SJSA1 (cell line): ENCODE measurements around the gene ZNF124. TPM values are rescaled to one million over a fixed set of nuclear protein-coding genes. Genes with fewer than 3 reads are reported as not detected.
"Not testable (repeated sequence)": the region's sequence is repeated elsewhere in the genome, so short reads cannot be mapped to it uniquely, and the experiment has no call there.

Experiments
- DNase-seq, 2 experiments: peaks; one replicate each; pipeline ENCODE4 v3.0.0-alpha.2; 2015 to 2020; ENCODE audit warnings: low spot score in 2 of 2, low read depth in 1 of 2
- H3K27ac ChIP-seq: fragments of 250-450 bp; sonication (Bioruptor Pico); 2 replicates; pipeline ENCODE4 v1.5.1; 2020; ENCODE audit warnings: mild to moderate bottlenecking, moderate library complexity
- H3K27me3 ChIP-seq: fragments of 250-450 bp; sonication (Bioruptor Pico); replicated peaks from 2 replicates; pipeline ENCODE4 v1.5.1; 2020; ENCODE audit warnings: mild to moderate bottlenecking, moderate library complexity
- H3K36me3 ChIP-seq: fragments of 250-450 bp; sonication (Bioruptor Pico); 2 replicates; pipeline ENCODE4 v1.5.1; 2020; ENCODE audit warnings: mild to moderate bottlenecking
- H3K4me1 ChIP-seq: fragments of 250-450 bp; sonication (Bioruptor Pico); replicated peaks from 2 replicates; pipeline ENCODE4 v1.6.1; 2021; ENCODE audit warnings: mild to moderate bottlenecking
- H3K4me3 ChIP-seq: fragments of 250-450 bp; sonication (Bioruptor Pico); 2 replicates; pipeline ENCODE4 v1.5.1; 2020; ENCODE audit warnings: mild to moderate bottlenecking
- H3K9me3 ChIP-seq: fragments of 250-450 bp; sonication (Bioruptor Pico); replicated peaks from 2 replicates; pipeline ENCODE4 v1.5.1; 2020; ENCODE audit warnings: mild to moderate bottlenecking
- total RNA-seq: library from RNA; depleted of rRNA; stranded (reverse); fragments of >200 nt; shearing (Covaris generic); gene quantifications from 2 replicates; pipeline ENCODE4 v1.2.3, GENCODE V29; 2014

Gene ZNF124
- total RNA-seq, 1 experiment from 2014 or later, result 28.5 TPM

GRCh38 chr1:247147120-247147519 lies 24.7 kb downstream of the ZNF124 start:
- not testable (repeated sequence) for H3K27ac ChIP-seq, H3K4me3 ChIP-seq, DNase-seq, H3K4me1 ChIP-seq, H3K36me3 ChIP-seq, H3K27me3 ChIP-seq
- H3K9me3 ChIP-seq, result peaks cover 15% of the 10 kb centered on the region

GRCh38 chr1:247146671-247147070 lies 25.1 kb downstream of the ZNF124 start:
- H3K36me3 ChIP-seq, result peaks cover 13% of the 10 kb centered on the region
- H3K9me3 ChIP-seq, result peaks cover 17% of the 10 kb centered on the region

DNA sequence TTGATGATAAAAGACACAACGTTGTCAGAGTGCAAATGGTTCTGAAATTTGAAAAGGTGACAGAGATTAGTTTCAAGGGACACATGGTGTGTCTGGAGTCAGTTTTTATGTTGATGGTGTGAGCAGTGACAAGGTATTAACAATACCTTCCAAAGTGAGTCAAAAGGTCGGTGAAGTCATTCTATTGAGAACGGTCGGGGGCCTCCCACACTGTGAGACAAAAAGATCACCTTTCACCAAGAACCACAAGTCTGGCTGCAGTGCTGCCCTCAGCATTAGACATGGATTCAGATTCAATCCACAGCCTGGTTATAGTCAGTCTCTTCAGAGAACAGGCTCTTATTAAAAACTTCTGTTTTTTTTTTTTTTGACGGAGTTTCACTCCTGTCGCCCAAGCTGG lies 26.5 kb downstream of the ZNF124 start:
- H3K4me3 ChIP-seq, result no peak overlapping the region
- peaks cover 13% of the 10 kb centered on the region for H3K36me3 ChIP-seq
- H3K27ac ChIP-seq, result no peak overlapping the region
- no peaks in the 10 kb centered on the region for H3K4me1 ChIP-seq
- H3K9me3 ChIP-seq, result peaks cover 28% of the 10 kb centered on the region
- H3K27me3 ChIP-seq, result no peaks in the 10 kb centered on the region
- no peak for DNase-seq

More at GRCh38 chr1:247146671-247147070, 25.1 kb downstream of the ZNF124 start:
- Histone ChIP-seq H3K27me3 (no peaks in the 10 kb centered on the region), H3K4me1 (no peaks in the 10 kb centered on the region), H3K4me3 (no peak overlapping the region), H3K27ac (no peak overlapping the region)
- DNase-seq, result no peak

DNA sequence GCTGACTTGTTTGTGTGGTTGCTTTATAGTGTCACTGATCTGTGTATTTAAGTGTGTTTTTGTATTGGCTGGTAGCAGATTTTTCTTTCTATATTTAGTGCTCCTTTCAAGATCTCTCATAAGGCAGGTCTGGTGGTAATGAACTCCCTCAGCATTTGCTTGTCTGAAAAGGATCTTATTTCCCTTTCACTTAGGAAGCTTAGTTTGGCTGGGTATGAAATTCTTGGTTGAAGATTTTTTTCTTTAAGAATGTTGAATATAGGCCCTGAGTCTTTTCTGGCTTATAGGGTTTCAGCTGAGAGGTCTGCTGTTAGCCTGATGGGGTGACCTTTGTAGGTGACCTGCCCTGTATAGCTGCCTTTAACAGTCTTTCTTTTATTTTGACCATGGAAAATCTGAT lies 32.3 kb downstream of the ZNF124 start:
- H3K36me3 ChIP-seq, H3K27me3 ChIP-seq, DNase-seq, H3K4me3 ChIP-seq, H3K4me1 ChIP-seq, H3K27ac ChIP-seq: not testable (repeated sequence)
- H3K9me3 ChIP-seq, result peaks cover 48% of the 10 kb centered on the region

DNA sequence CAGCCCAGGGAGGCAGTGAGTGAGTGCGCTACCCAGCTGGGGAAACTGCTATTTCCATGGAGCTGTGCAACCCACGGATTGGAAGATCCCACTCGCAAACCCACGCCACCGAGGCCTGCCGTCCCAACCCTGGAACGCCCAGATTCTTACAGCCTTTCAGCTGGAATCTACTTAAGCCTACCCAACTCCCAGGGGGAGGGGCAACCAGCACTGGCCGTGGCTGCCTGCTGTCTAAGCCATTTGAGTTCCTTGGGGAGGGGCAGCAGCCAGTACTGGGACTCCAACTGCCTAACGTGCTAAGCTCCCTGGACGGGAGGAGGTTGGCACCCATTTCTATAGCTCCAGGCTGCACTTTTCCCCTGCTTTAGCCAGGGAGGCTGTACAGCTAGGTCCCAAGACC lies 40.6 kb downstream of the ZNF124 start:
- H3K36me3 ChIP-seq, result peaks cover 2% of the 10 kb centered on the region
- H3K27me3 ChIP-seq, result no peaks in the 10 kb centered on the region
- DNase-seq, result no peak
- no peak overlapping the region for H3K4me3 ChIP-seq
- H3K4me1 ChIP-seq, result no peaks in the 10 kb centered on the region
- peaks cover 19% of the 10 kb centered on the region for H3K9me3 ChIP-seq
- no peak overlapping the region for H3K27ac ChIP-seq

DNA sequence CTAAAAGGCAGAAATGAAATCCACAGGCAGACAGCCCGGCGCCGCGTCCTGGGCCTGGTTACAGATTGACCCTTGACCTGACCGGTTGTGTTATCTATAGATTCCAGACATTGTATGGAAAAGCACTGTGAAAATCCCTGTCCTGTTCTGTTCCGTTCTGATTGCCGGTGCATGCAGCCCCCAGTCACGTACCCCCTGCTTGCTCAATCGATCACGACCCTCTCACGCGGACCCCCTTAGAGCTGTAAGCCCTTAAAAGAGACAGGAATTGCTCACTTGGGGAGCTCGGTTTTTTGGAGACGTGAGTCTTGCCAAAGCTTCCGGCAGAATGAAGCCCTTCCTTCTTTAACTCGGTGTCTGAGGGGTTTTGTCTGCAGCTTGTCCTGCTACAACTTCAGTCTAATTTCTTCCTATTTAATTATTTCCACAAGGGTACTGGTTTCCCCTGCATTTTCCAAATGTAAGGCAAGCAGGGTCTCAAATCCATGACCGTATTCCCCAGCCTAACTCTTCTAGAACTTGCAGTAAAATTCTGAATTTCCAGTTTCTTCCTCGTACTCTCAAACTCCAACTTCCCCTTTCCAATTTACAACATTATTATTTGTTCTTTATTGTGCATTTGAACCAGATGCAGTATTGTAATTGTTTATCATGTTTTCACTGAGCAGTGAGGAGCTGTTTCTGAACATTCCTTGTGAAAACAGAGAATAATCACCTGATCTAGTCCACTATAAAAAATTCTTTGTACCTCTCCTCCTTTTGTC lies 44.1 kb downstream of the ZNF124 start:
- H3K36me3 ChIP-seq, H3K27me3 ChIP-seq, H3K4me3 ChIP-seq, DNase-seq, H3K4me1 ChIP-seq, H3K27ac ChIP-seq, H3K9me3 ChIP-seq: not testable (repeated sequence)

- H3K9me3 ChIP-seq, H3K27me3 ChIP-seq, DNase-seq, H3K36me3 ChIP-seq, H3K27ac ChIP-seq, H3K4me1 ChIP-seq, H3K4me3 ChIP-seq: not testable (repeated sequence)
These were observed 45.2 kb downstream of the ZNF124 start for GRCh38 chr1:247126601-247127000.

DNA sequence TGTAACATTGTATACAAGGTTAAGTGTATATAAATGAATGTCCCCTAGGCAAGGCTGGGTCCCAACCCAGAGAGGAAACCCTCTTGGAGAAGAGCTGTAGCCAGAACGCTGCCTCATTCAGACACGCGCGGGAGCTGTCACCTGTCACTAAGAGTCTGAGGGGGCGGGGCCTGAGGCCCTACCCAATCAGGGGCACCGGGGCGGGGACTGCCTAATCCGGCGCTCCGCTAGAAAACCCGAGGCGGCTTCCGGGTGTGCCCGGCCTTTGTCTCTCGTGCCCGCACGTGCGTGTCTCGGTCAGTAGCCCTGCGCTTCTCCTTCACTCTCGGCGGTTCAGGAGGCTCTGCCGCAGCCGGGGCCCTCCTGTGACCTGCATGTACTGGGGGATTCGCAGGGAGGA lies 45.7 kb downstream of the ZNF124 start:
- not testable (repeated sequence) for H3K4me1 ChIP-seq, H3K27ac ChIP-seq, H3K9me3 ChIP-seq, H3K36me3 ChIP-seq, H3K27me3 ChIP-seq, DNase-seq, H3K4me3 ChIP-seq

DNA sequence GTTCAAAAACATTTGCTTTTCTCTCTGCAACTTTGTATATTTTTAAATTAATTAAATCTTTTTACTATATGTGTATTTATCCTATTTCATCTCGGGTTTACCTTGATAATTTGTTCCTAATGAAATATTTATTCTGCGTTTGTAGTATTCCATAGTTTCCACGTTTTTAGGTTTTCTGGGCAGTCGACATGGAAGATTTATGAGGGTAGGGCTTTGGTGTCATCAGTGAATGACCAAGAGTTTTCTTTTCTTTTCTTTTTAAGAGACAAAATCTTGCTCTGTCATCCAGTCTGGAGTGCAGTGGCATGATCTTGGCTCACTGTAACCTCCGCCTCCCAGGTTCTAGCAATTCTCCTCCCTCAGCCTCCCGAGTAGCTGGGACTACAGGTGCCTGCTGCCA lies 50.4 kb downstream of the ZNF124 start:
- Histone ChIP-seq H3K4me1 (no peaks in the 10 kb centered on the region), H3K36me3 (no peaks in the 10 kb centered on the region), H3K27ac (no peak overlapping the region), H3K9me3 (no peaks in the 10 kb centered on the region), H3K27me3 (no peaks in the 10 kb centered on the region), H3K4me3 (no peak overlapping the region)
- no peak for DNase-seq

- not testable (repeated sequence) for H3K36me3 ChIP-seq, H3K27ac ChIP-seq, H3K4me3 ChIP-seq, DNase-seq, H3K27me3 ChIP-seq, H3K9me3 ChIP-seq, H3K4me1 ChIP-seq
These were observed 51.5 kb downstream of the ZNF124 start for GRCh38 chr1:247120408-247120668.

DNA sequence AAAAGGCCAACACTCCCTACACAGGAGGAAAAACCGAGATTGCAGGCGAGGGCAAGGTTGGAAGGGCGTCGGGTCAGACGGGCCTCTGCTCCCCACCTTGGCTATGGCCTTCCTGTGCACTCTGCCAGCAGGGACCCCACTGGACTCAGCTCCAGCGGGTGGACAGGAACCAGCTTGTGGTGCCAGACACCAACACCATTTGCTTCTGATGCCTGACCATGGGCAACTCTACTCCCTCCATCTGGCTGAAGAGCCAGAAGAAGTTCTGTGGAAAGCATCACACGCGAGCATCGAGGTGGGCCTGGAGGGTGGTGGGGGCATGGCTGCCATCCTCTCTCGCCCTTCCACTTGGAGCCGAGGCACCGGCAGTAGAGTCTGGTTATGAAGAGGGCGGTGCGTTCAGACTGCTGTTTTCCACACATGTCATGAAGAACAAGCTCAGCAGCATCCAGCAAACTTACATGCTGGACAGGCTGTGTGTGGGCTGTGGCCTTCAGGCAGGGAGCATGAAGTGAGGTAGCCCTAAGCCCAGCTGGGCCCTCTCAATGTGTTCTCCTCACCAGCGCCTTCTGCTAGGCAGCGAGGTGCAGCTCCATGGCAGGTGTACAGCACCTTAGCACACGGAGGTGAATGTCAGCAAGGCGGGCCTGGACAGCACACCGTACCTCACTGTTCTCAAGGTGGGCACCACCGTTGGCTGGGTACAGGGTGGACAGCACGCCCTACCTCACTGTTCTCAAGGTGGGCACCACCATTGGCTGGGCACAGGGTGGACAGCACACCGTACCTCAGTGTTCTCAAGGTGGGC lies 52.0 kb downstream of the ZNF124 start:
- H3K9me3 ChIP-seq, result no peaks in the 10 kb centered on the region
- H3K4me1 ChIP-seq, result no peaks in the 10 kb centered on the region
- H3K36me3 ChIP-seq, result no peaks in the 10 kb centered on the region
- H3K4me3 ChIP-seq, result no peak overlapping the region
- H3K27me3 ChIP-seq, result no peaks in the 10 kb centered on the region
- DNase-seq, result no peak
- H3K27ac ChIP-seq, result no peak overlapping the region

DNA sequence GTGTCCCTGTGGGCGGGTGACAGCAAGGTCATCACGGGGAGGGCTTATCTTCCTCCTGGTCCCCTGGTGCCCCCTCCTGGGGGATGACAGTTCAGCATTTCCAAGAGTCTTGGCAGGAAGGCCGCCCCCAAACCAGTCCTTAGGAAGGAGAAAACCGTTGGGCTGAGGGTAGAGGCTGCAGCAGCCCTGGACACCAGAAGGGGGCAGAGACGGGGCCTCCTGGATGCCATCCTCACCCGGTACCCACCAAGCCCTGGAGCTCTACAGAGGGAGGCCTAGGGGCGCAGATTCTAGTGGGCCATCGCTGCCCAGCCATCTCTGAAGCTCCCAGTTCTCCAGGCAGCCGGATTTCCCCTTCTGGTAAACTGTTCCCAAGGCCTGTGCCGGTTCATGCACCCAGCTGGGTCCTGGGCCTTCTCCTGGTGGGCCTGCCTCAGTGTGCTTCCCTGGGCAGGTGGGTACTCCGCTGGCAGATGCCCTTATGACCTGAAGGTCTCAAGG lies 52.8 kb downstream of the ZNF124 start:
- Histone ChIP-seq H3K4me3 (no peak overlapping the region), H3K27me3 (no peaks in the 10 kb centered on the region), H3K9me3 (no peaks in the 10 kb centered on the region), H3K27ac (no peak overlapping the region), H3K4me1 (no peaks in the 10 kb centered on the region), H3K36me3 (no peaks in the 10 kb centered on the region)
- DNase-seq, result no peak

DNA sequence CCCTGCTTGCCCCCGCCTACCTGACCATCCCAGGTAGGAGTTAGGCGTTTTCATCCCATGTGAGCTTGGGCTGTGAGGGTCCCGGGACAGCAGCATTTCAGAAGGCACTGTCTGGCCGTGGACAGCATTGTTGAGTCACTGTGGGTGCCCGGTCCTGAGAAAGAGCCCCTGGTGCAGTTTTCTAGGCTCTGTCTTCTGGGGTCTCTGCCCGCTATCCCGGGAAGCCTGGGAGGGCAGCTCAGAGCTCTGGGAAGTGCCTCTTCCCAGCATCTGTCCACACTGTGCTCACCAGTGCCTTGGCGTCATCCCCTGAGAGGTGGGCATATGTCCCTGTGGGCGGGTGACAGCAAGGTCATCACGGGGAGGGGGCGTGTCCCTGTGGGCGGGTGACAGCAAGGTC lies 56.3 kb downstream of the ZNF124 start:
- no peak for DNase-seq
- Histone ChIP-seq H3K27ac (no peak overlapping the region), H3K36me3 (no peaks in the 10 kb centered on the region), H3K27me3 (no peaks in the 10 kb centered on the region), H3K4me1 (peaks cover 17% of the 10 kb centered on the region; the same call in 1 of the 2 replicates), H3K9me3 (peaks cover 8% of the 10 kb centered on the region; the same call in 1 of the 2 replicates), H3K4me3 (no peak overlapping the region)

DNA sequence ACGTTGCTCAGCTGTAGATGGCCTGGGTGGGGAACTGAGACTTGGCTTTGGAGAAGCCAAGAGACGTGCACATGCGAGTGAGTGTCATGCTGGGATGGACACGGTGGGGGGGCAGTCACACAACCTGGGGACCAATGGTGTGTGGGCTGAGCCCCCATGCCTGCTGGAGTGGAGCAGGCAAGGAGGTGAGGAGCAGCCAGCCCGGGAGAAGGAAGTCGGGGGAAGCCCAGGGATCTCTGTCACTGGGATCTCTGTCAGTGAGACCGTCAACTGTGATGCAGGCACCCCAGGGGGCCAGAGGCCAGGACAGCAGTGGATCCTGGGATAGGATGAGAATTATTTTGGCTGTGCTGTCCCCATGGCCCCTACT lies 56.7 kb downstream of the ZNF124 start:
- Histone ChIP-seq H3K4me3 (no peak overlapping the region), H3K27me3 (no peaks in the 10 kb centered on the region), H3K27ac (no peak overlapping the region), H3K36me3 (no peaks in the 10 kb centered on the region), H3K4me1 (peaks cover 17% of the 10 kb centered on the region; the same call in 1 of the 2 replicates), H3K9me3 (peaks cover 8% of the 10 kb centered on the region; the same call in 1 of the 2 replicates)
- DNase-seq, result no peak
